22Rv1 (cell line): ENCODE measurements around the gene C6.

ENCODE experiments used
- ZFX ChIP-seq: fragments of 450-650 bp; IDR thresholded peaks from 2 replicates; pipeline ENCODE4 v1.6.1; 2017; ENCODE audit warnings: antibody characterized with exemption, borderline replicate concordance
- TF ChIP-seq, protein P1 (sequence below): fragments of 450-650 bp; IDR thresholded peaks from 2 replicates; pipeline ENCODE4 v1.5.1; 2017; ENCODE audit warnings: mild to moderate bottlenecking

DNA sequence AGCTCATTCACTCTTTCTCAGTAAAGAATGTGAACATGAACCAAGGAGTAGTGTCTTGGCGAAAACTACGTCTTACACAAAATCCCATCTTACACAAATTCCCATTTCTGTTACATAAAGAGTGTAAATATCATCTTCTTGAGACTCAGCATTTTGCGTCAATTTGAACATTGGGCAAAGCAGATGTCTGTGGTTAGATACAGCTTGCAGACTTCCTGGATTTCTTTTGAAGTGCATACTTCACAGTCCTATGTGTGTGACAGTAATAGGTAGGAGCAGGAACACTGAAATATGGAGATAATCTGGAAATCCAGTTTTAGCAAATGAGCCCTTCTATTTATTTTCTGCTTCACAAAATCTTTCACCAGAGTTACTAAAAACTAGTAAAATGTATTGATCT, 58.8 kb downstream of the C6 start:
- TF ChIP-seq, protein P1, sequence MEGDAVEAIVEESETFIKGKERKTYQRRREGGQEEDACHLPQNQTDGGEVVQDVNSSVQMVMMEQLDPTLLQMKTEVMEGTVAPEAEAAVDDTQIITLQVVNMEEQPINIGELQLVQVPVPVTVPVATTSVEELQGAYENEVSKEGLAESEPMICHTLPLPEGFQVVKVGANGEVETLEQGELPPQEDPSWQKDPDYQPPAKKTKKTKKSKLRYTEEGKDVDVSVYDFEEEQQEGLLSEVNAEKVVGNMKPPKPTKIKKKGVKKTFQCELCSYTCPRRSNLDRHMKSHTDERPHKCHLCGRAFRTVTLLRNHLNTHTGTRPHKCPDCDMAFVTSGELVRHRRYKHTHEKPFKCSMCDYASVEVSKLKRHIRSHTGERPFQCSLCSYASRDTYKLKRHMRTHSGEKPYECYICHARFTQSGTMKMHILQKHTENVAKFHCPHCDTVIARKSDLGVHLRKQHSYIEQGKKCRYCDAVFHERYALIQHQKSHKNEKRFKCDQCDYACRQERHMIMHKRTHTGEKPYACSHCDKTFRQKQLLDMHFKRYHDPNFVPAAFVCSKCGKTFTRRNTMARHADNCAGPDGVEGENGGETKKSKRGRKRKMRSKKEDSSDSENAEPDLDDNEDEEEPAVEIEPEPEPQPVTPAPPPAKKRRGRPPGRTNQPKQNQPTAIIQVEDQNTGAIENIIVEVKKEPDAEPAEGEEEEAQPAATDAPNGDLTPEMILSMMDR = no peak
- no peak for TF ChIP-seq ZFX
